ENCODE data around the gene ICAM3.
"Not testable (repeated sequence)": the region's sequence is repeated elsewhere in the genome, so short reads cannot be mapped to it uniquely, and the experiment has no call there.

ICAM3 gene, protein sequence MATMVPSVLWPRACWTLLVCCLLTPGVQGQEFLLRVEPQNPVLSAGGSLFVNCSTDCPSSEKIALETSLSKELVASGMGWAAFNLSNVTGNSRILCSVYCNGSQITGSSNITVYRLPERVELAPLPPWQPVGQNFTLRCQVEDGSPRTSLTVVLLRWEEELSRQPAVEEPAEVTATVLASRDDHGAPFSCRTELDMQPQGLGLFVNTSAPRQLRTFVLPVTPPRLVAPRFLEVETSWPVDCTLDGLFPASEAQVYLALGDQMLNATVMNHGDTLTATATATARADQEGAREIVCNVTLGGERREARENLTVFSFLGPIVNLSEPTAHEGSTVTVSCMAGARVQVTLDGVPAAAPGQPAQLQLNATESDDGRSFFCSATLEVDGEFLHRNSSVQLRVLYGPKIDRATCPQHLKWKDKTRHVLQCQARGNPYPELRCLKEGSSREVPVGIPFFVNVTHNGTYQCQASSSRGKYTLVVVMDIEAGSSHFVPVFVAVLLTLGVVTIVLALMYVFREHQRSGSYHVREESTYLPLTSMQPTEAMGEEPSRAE

DNA sequence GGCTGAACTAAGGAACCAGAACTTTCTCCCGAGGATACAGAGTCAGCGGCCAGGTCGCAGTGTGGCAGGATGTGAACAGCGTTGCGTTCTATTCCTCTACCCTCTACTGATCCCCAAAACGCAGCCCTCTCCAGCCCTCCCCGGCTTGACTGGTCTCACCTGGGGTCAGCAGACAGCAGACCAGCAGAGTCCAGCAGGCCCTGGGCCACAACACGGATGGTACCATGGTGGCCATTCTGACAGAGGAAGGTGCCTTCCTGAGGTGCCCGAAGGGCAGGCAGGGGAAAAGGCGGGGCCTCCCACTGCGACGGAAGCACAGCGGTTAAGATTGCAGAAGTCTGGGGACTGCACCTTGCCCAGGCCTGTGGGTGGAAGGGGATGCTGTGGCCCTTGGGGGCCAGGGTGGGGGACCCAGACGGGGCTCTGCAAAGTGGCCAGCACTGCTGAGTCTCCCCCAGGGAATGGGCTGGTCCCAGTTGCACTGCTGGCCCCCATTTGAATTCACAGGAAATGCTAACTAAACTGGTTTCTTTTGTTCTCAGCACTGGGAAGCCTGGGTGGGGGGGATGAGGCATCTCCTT, at the start of gene ICAM3:
TSS of gene ICAM3 (minus strand) at position 245 of the 581 bp plus-strand sequence. CDS start at position 235, 10 bp downstream.
- in situ Hi-C loops (cut with MboI; ENCODE audit: low sequenced_read_pairs), result no loop called here

DNA sequence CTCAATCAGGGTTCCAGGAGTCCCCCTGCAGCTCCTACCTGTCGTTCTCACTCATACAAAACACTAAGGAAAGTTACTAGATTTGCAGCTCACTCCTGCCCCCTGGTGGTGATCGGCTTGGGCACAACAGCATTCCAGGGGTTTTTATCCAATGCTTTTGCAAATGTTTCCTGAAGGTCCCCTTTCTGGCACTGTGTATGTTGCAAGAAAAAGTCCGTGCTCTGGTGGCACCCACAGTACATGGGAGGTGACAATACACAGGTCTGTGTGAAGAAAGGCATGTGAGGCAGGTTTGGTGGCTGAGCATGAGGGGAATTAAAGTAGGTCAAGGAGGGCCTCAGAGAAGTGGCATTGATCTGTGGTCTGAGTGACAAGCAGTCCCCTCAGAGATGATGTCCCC, 49.5 kb upstream of the ICAM3 start:
- in situ Hi-C loops (cut with MboI; ENCODE audit: low sequenced_read_pairs), result loop anchor here (5.0 kb wide), 1 partner anchor 127 kb away; no protein-coding TSS in a partner anchor

DNA sequence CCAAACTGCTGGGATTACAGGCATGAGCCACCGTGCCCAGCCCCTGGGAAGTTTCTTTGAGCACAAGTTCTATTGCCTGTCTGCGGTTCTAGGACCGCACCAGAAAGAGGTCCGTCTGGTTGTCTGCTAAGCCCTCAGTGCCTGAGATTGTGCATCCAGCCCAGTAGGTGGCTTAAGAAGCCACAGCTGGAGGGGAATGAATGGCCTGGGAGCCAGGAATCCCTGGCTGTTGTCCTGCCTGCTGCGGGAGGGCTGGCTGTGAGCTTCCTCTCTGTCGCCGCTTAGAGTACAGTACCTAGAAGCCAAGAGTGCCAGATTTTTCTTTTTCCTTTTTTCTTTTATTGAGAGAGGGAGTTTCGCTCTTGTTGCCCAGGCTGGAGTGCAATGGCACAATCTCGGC, 45.2 kb upstream of the ICAM3 start:
- in situ Hi-C loops (cut with MboI; ENCODE audit: low sequenced_read_pairs), result no loop called here

DNA sequence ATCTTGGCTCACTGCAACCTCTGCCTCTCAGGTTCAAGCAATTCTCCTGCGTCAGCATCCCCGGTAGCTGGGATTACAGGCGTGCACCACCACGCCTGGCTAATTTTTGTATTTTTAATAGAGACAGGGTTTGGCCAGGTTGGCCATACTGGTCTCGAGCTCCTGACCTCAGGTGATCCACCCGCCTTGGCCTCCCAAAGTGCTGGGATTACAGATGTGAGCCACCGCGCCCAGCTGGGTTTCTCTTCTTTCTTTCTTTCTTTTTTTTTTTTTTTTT, 43.7 kb upstream of the ICAM3 start:
- in situ Hi-C loops (cut with MboI; ENCODE audit: low sequenced_read_pairs), result not testable (repeated sequence)

DNA sequence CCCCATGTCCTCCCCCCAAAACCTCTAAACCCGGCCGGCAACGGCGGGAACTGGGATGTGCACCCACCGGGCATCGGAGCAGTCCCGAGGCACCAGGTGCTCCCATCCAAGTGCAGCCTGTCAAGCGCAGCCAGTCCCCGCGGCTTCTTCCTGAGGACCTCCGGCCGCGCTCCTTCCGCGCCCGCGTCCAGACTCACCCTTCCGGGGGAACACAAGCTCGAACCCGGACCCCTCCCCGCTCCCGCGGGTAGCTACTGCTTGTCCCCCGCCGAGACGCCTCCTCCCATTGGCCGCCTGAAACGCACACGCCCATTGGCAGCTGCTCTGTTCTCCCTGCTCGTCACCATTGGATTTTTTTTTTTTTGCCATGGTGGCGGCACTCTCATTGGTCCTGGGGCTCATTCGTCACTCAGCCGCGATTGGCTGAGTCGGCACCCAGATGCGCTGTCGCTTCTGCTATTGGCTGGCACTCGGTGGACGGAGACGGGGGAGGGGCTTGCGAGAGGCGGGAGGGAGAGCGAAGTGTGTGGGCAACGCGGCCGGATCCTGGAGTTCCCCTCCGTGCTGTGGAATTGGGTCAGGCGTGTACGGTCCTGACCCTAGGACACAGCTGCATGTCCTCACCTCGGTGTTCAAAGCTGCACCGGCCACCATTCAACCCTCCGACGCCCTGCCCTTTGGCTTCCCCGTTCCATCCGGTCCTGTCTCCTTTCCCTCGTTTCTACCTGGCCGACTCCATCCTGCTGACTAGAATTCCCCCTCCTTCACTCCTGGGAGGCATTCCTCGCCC, 41.1 kb upstream of the ICAM3 start, which contains the start of gene TYK2:
TSS of gene TYK2 (minus strand) at position 260 of the 790 bp plus-strand sequence. CDS start 2,166 bp downstream, outside the sequence.
- in situ Hi-C loops (cut with MboI; ENCODE audit: low sequenced_read_pairs), result no loop called here

DNA sequence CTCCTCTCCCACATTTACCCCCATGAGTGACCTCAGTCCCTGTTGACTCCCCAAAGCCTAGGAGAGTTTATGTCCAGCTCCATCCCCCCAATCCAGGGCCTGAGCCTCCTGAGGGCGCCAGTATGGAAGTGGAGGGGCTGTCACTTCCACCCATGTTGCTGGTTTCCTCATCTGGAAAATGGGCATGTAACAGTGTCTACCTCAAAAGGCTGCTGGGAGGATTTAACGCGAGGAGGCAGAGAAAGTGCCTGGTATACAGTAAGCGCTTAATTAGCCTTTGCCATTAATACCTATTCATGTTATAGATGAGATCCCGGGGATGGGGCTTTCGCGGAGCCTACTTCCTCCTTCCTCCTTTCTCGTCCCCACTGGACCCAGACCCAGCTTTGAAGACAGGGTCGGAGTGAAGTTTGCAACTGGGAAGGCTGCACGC, 40.5 kb upstream of the ICAM3 start:
- in situ Hi-C loops (cut with MboI; ENCODE audit: low sequenced_read_pairs), result no loop called here

DNA sequence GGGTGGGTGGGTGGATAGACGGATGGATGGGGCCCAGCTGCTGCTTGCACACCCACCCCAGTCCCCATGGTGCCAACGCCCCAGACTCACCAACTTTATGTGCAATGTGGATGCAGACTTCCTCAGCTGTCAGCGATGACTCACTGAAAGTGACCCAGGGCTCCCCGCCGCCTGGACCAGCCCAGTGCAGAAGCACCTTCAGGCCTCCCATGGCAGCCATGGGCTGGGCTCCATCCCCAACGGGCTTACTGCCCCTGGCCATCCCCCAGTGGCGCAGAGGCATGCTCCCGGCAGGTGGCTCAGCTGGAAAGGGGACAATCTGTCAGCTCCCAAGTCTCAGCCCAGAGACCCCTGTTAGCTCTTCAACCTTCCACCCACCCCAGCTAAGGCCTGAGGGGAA, 38.7 kb upstream of the ICAM3 start:
- in situ Hi-C loops (cut with MboI; ENCODE audit: low sequenced_read_pairs), result no loop called here

DNA sequence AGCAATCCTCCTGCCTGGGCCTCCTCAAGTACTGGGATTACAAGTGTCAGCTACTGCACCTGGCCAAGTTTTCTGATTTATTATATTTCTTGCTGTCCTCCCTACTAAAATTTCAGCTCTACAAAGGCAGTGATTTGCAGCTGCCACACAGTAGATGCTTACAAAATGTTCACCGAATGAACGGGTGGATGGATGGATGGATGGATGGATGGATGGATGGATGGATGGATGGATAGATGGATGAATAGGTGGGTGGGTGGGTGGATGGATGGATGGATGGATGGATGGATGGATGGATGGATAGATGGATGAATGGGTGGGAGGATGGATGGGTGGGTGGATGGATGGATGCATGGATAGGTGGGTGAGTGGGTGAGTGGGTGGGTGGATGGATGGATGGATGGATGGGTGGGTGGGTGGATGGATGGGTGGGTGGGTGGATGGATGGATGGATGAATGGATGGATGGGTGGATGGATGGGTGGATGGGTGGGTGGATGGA, 37.8 kb upstream of the ICAM3 start:
- in situ Hi-C loops (cut with MboI; ENCODE audit: low sequenced_read_pairs), result not testable (repeated sequence)

DNA sequence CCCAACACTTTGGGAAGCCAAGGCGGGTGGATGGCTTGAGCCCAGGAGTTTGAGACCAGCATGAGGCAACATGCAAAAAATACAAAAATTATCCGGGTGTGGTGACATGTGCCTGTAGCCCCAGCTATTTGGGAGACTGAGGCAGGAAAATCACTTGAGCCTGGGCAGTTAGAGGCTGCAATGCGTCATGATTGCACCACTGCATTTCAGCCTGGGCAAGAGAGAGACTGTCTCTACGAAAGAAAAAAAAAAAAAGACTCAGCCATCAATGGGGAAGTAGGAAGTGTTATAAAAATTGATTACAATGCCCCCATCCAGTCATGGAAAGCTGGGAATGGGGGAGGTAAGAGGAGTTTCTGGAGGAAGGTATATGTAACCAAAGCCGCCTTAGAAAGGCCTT, 35.5 kb upstream of the ICAM3 start:
- in situ Hi-C loops (cut with MboI; ENCODE audit: low sequenced_read_pairs), result no loop called here

DNA sequence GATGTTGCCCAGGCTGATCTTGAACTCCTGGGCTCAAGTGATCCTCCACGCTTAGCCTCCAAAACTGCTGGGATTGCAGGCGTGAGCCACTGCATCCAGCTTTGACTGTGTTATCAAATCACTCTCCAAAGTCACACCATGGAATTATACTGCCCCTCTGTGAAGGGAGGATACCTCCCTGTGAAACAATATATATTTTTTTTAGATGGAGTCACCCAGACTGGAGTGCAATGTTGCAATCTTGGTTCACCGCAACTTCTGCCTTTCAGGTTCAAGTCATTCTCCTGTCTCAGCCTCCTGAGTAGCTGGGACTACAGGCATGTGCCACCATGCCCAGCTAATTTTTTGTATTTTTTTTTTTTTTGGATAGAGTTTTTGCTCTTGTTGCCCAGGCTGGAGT, 33.3 kb upstream of the ICAM3 start:
- in situ Hi-C loops (cut with MboI; ENCODE audit: low sequenced_read_pairs), result no loop called here

DNA sequence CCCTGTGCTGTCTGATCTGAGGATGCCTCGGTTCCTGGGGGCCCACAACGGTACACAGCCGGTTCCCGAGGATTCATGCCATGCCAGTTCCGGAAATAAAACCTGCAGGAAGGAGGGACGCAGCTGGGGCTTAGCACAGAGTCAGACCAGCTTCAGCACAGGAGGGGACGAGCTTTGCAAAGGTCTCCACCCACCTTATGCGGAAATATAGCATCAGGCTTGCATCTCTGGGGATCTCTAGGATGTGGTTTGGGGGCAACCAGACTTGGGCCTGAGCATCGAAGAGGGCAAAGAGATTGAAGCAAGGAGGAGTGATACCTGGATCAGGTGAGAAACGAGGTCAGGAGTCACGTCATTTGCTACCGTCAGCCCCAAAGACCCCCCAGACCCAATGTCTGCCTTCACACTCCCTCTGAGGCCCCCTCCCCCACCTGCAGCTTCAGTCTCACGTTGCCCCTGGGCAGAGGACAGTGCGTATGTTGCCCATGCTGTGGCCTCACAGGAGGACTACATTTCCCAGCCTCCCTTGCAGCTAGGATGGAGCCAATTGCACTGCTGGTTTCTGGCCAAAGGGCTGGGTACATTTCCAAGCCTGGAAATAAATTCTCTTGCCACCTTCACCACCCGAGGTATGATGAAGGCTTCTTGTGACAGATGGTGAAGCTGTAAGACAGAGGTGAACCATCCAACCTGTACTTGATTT, 28.8 kb upstream of the ICAM3 start:
- in situ Hi-C loops (cut with MboI; ENCODE audit: low sequenced_read_pairs), result no loop called here

DNA sequence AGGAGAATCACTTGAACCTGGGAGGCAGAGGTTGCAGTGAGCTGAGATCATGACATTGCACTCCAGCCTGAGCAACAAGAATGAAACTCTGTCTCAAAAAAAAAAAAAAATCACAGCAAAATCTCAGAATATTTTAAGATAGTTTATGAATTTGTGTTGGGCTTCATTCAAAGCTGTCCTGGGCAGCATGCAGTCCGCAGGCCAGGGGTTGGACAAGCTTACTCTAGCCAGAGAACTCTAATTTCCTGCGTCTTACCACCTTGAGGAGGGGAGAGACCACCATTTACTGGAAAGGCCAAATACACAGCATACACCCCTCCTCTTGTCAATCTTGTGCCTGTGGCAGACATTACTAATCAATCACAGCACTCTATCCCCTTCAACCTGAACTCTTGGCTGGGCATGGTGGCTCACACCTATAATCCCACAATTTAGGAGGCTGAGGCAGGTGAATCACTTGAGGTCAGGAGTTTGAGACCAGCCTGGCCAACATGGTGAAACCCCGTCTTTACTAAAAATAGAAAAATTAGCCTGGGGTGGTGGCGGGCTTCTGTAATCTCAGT, 27.6 kb upstream of the ICAM3 start:
- in situ Hi-C loops (cut with MboI; ENCODE audit: low sequenced_read_pairs), result not testable (repeated sequence)

DNA sequence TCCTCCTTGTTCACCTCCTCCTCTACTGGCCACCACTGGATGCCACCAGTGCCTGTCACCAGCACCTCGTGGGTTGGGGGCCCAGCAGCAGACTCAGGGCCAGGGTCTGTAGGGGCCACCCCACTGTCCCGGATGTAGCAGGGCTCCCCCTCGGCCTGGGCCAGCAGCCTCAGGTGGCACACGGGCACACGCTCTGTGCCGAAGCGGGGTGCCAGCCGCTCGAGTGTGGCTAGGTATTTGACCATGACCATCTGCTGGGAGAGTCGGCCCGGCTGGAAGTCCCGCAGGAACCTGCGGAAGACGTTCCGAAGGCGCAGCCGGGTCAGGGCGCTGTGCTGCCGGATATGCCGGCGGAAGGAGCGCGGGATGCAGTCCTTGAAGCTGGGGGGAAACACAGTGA, 26.1 kb upstream of the ICAM3 start:
- in situ Hi-C loops (cut with MboI; ENCODE audit: low sequenced_read_pairs), result no loop called here

DNA sequence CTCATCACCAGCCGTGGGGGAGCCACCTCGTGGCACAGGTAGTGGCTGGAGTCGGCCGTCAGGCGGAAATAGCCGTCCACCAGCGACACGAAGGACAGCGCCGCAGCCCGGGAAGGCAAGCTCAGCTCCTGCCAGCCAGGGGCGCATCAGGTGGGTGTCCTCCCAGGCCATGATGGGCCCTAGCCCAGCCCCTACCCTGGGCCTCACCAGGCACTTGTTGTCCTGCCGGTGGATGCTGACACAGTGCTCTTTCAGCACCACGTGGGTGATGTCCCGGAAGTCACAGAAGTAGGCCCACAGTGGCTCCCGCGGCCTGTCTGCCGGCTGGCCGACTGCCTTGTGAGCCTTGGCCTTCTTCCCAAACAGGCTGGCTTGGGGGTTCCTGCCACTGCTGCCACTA, 25.2 kb upstream of the ICAM3 start:
- in situ Hi-C loops (cut with MboI; ENCODE audit: low sequenced_read_pairs), result no loop called here

DNA sequence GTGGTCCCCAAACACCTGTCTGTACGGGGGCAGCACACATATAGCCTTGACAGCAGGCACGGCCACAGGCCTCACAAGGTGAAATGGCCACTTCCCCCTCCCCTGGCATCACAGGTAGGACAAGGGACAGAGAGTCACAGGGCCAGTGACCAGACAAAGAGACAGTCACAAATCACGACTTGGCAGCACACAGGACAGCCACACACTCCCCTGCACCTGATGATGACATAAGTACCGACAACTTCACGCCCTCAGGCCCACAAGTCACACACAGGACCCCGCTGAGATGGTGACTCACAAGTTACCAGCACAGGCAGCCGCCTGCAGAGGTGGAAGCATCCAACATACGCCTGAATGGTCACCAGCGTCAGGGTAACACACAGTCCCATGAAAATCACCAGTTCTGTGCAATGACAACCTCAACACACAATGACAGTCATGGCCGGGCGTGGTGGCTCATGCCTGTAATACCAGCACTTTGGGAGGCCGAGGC, 24.4 kb upstream of the ICAM3 start:
- in situ Hi-C loops (cut with MboI; ENCODE audit: low sequenced_read_pairs), result no loop called here

DNA sequence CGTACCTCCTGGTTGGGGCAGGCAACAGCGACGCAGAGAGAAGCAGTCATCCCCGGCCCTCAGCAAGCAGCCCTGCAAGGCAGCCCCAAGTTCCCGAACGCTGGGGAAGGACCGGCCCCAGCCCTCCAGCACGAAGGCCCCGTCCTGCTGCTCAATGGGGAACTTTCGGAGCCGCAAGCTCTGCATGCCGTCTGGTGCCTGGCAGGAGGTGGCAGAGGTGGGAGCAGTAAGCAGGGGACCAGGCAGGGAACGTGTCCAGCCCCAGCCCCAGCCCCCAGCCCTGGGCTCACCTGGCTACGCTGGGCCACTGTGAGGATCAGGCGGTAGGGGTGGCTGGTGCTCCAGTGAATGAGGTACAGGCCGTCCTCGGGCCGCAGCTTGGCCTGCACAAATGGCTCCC, 22.8 kb upstream of the ICAM3 start:
- in situ Hi-C loops (cut with MboI; ENCODE audit: low sequenced_read_pairs), result no loop called here

DNA sequence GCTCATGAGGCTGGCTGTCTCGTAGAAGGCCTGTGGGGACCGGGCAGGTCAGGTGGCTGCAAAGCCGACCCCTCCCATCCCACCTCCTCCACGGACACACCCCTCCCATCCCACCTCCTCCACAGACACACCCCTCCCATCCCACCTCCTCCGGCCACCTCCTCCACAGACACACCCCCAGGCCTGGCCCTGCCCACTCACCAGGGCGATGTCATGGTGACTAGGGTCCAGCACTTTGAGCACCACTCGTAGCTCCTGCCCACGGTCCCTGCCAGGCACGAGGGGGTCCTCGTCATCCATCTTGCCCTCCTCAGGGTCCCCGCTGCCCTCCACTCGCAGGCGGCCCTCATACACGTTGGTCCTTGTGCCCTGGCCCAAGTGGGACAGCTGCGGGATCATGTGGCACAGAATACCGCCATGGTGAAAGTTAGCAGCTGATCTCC, 22.2 kb upstream of the ICAM3 start:
- in situ Hi-C loops (cut with MboI; ENCODE audit: low sequenced_read_pairs), result no loop called here

DNA sequence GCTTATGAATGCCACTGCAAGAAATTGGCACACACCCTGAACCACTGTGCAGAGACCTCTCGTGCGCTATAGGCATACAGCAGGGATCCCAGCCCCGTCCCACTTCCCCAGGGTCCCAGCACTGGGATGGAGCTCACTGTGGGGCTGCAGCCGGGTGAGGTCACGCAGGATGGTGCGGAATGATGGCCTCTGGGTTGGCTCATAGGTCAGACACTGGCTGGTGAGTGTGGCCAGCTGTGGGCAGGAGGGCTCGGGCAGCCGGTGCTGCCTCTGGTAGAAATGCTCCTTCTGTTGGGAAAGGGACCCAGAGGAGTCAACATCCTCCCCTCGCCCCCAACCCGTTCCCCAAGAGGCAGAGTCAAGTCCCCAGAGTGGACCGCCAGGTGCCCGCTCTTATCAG, 17.0 kb upstream of the ICAM3 start:
- in situ Hi-C loops (cut with MboI; ENCODE audit: low sequenced_read_pairs), result no loop called here

DNA sequence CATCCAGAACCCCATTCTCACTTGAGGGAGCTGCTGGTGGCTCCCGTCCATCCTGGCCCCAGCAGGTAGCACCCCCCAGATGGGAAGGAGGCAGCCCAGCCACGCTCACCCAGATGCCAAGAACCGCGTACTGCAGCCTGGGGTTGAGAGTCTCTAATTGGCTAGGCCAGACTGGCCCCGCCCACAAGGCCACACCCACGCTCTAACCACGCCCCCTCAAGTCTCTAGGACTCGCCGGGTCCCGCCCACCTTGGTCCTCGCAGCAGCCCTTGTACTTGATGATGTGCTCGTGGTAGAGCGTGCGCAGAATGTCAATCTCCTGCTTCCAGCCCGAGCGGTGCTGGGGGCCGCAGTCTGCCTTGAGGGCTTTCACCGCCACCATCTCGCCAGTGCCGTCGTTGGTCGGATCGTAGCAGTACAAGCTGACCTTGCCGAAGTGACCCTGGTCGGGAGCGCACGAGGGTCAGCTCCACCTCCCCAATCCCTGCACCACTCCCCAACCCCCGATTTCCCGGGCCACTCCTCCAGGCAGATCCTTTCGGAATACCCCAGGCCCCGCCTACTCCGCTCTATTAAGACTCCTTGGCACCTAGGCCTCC, 14.5 kb upstream of the ICAM3 start:
- in situ Hi-C loops (cut with MboI; ENCODE audit: low sequenced_read_pairs), result no loop called here

All from HL-60/S4 treated with phorbol 12-myristate 13-acetate at 8.2 ng/mL for 4 days and 3 days (cell line).